DND-41 (cell line): ENCODE results near the gene SLC16A11.

Experiments
- CTCF ChIP-seq: IDR thresholded peaks from 2 replicates; pipeline ENCODE4 v1.5.1; 2012; ENCODE audit warnings: borderline replicate concordance, low read length, moderate library complexity, mild to moderate bottlenecking; ENCODE audit not compliant: poor library complexity, severe bottlenecking; ENCODE audit errors: extremely low read depth
- EZH2 ChIP-seq: IDR thresholded peaks from 3 replicates; pipeline ENCODE4 v1.6.1; 2012; ENCODE audit warnings: borderline replicate concordance, low read depth, mild to moderate bottlenecking, moderate library complexity, low read length, inconsistent platforms; ENCODE audit not compliant: severe bottlenecking

DNA sequence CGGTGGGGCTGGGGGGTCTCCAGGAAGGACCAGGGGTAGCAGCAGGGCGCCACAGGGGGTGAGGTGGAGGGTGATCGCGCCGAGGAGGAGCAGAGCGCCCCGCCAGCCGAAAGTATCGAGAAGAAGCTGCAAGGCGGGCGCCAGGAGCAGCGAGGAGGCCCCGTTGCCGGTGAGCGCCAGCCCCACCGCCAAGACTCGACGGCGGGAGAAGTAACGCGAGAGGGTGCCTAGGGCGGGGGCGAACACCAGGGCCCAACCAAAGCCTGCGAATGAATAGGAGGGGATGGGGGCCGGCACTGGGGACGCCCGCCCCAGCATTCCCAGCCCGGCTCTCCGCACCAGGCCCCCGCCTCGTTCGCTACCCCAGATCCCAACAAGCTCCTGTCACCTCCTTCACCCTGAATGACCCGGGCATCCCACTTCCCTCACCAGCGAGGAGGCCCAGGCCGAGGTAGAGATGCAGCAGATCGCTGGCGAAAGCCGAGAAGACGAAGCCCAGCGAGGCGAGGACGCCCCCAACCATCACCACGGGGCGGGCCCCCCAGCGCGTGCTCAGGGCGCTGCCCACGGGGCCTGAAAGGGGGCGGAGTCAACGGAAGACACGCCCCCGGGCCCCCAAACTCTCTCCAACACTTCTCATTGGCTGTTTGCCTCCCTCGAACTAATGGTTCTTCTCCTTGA lies 1.3 kb downstream of the SLC16A11 start:
- TF ChIP-seq CTCF: no peak
- TF ChIP-seq EZH2: no peak
